ENCODE data around the gene SERPINB1.
"Not testable (repeated sequence)": the region's sequence is repeated elsewhere in the genome, so short reads cannot be mapped to it uniquely, and the experiment has no call there.

The SERPINB1 gene

GRCh38 chr6:2884804-2885203 lies 43.1 kb upstream of the SERPINB1 start:
- no peak overlapping the region for H2AFZ ChIP-seq (ENCODE audit: low read depth, low read length)
- H3K79me1 ChIP-seq (replicated peaks; ENCODE audit: low read length, poor library complexity, severe bottlenecking), result no peaks in the 10 kb centered on the region
- no peak overlapping the region for H4K91ac ChIP-seq (ENCODE audit: low read length)
- no peak overlapping the region for H4K8ac ChIP-seq (ENCODE audit: low read length)
- H3K4me1 ChIP-seq (ENCODE audit: control insufficient read depth, insufficient read depth, low read depth, low read length), result no peaks in the 10 kb centered on the region
- no peak overlapping the region for H3K27ac ChIP-seq (ENCODE audit: low read length, poor library complexity, severe bottlenecking)
- H3K23ac ChIP-seq (ENCODE audit: low read length in 2 of 2), result no peak overlapping the region
- no peak overlapping the region for H3K4ac ChIP-seq (ENCODE audit: low read depth in 1 of 2, low read length in 2 of 2)
- no peak overlapping the region for H2BK15ac ChIP-seq (ENCODE audit: low read depth, poor library complexity, severe bottlenecking)
- H2BK120ac ChIP-seq (ENCODE audit: low read depth, low read length), result no peak overlapping the region
- H3K14ac ChIP-seq (ENCODE audit: low read length in 2 of 2), result no peak overlapping the region
- WGBS, result no CpG with 5 or more reads among the region's 3 CpGs
- H3K18ac ChIP-seq (ENCODE audit: low read depth in 1 of 2, low read length in 2 of 2), result no peak overlapping the region
- no peaks in the 10 kb centered on the region for H3K36me3 ChIP-seq (ENCODE audit: control insufficient read depth in 1 of 2, insufficient read depth in 2 of 2, low read depth in 1 of 2, low read length in 2 of 2)
- H2BK5ac ChIP-seq (ENCODE audit: low read depth, low read length, poor library complexity, severe bottlenecking), result no peak overlapping the region
- no peak overlapping the region for H2BK12ac ChIP-seq (ENCODE audit: low read length in 2 of 2)
- no peak overlapping the region for H3K9ac ChIP-seq (ENCODE audit: low read length)
- H3K4me3 ChIP-seq (ENCODE audit: insufficient read depth in 1 of 2, low read depth in 1 of 2, low read length in 2 of 2), result no peak overlapping the region
- no peak overlapping the region for H2AK5ac ChIP-seq (ENCODE audit: low read length, severe bottlenecking)
- no peaks in the 10 kb centered on the region for H3K27me3 ChIP-seq (ENCODE audit: control insufficient read depth in 1 of 2, insufficient read depth in 1 of 2, low read length in 2 of 2)
- DNase-seq, result no peak
- no peak overlapping the region for H3K4me2 ChIP-seq (ENCODE audit: low read length, poor library complexity, severe bottlenecking)
- H3K9me3 ChIP-seq (ENCODE audit: control insufficient read depth, low read length), result no peaks in the 10 kb centered on the region

DNA sequence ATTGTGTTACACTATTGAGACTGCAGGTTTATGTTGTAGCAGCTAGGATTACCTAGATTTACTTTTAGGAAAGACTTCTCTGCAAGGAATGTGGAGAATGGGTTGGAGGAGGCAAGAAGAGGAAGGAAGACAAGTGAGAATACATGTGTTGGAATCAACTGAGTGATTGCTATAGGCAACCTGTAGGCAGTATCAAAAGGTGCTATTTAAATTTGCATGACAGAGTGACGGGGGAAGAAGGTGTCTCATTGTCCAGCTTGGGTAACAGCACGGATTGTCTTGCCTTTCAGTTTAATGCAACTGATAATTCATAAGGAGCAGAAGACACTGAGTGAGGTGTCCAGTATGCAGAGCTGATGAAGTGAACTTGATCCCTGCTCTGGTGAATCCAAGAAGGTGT lies 42.0 kb upstream of the SERPINB1 start:
- Histone ChIP-seq H3K14ac (ENCODE audit: low read length in 2 of 2) (no peak overlapping the region), H3K4ac (ENCODE audit: low read depth in 1 of 2, low read length in 2 of 2) (no peak overlapping the region), H2BK120ac (ENCODE audit: low read depth, low read length) (no peak overlapping the region), H2BK15ac (ENCODE audit: low read depth, poor library complexity, severe bottlenecking) (no peak overlapping the region), H3K36me3 (ENCODE audit: control insufficient read depth in 1 of 2, insufficient read depth in 2 of 2, low read depth in 1 of 2, low read length in 2 of 2) (no peaks in the 10 kb centered on the region), H3K4me1 (ENCODE audit: control insufficient read depth, insufficient read depth, low read depth, low read length) (no peaks in the 10 kb centered on the region), H3K18ac (ENCODE audit: low read depth in 1 of 2, low read length in 2 of 2) (no peak overlapping the region), H3K4me2 (ENCODE audit: low read length, poor library complexity, severe bottlenecking) (no peak overlapping the region), H3K9ac (ENCODE audit: low read length) (no peak overlapping the region), H4K8ac (ENCODE audit: low read length) (no peak overlapping the region), H3K79me1 (replicated peaks; ENCODE audit: low read length, poor library complexity, severe bottlenecking) (no peaks in the 10 kb centered on the region), H3K27me3 (ENCODE audit: control insufficient read depth in 1 of 2, insufficient read depth in 1 of 2, low read length in 2 of 2) (no peaks in the 10 kb centered on the region), H2BK5ac (ENCODE audit: low read depth, low read length, poor library complexity, severe bottlenecking) (no peak overlapping the region), H4K91ac (ENCODE audit: low read length) (peak overlapping the region; percentile 27), H3K9me3 (ENCODE audit: control insufficient read depth, low read length) (no peaks in the 10 kb centered on the region), H3K27ac (ENCODE audit: low read length, poor library complexity, severe bottlenecking) (no peak overlapping the region), H3K4me3 (ENCODE audit: insufficient read depth in 1 of 2, low read depth in 1 of 2, low read length in 2 of 2) (no peak overlapping the region), H2BK12ac (ENCODE audit: low read length in 2 of 2) (no peak overlapping the region), H2AK5ac (ENCODE audit: low read length, severe bottlenecking) (no peak overlapping the region), H3K23ac (ENCODE audit: low read length in 2 of 2) (no peak overlapping the region), H2AFZ (ENCODE audit: low read depth, low read length) (no peak overlapping the region)
- WGBS, result 91% methylated on average over 2 of the region's 2 CpGs
- no peak for DNase-seq

- Histone ChIP-seq H2AFZ (ENCODE audit: low read depth, low read length) (no peak overlapping the region), H3K36me3 (ENCODE audit: control insufficient read depth in 1 of 2, insufficient read depth in 2 of 2, low read depth in 1 of 2, low read length in 2 of 2) (no peaks in the 10 kb centered on the region), H3K27ac (ENCODE audit: low read length, poor library complexity, severe bottlenecking) (no peak overlapping the region), H2AK5ac (ENCODE audit: low read length, severe bottlenecking) (no peak overlapping the region), H3K9me3 (ENCODE audit: control insufficient read depth, low read length) (no peaks in the 10 kb centered on the region), H3K79me1 (replicated peaks; ENCODE audit: low read length, poor library complexity, severe bottlenecking) (no peaks in the 10 kb centered on the region), H3K4me2 (ENCODE audit: low read length, poor library complexity, severe bottlenecking) (no peak overlapping the region), H2BK12ac (ENCODE audit: low read length in 2 of 2) (no peak overlapping the region), H3K14ac (ENCODE audit: low read length in 2 of 2) (no peak overlapping the region), H3K18ac (ENCODE audit: low read depth in 1 of 2, low read length in 2 of 2) (no peak overlapping the region), H3K27me3 (ENCODE audit: control insufficient read depth in 1 of 2, insufficient read depth in 1 of 2, low read length in 2 of 2) (no peaks in the 10 kb centered on the region), H2BK15ac (ENCODE audit: low read depth, poor library complexity, severe bottlenecking) (no peak overlapping the region), H3K4me3 (ENCODE audit: insufficient read depth in 1 of 2, low read depth in 1 of 2, low read length in 2 of 2) (no peak overlapping the region), H2BK120ac (ENCODE audit: low read depth, low read length) (no peak overlapping the region), H4K8ac (ENCODE audit: low read length) (no peak overlapping the region), H3K4me1 (ENCODE audit: control insufficient read depth, insufficient read depth, low read depth, low read length) (peaks cover 11% of the 10 kb centered on the region), H3K4ac (ENCODE audit: low read depth in 1 of 2, low read length in 2 of 2) (no peak overlapping the region), H3K9ac (ENCODE audit: low read length) (no peak overlapping the region), H2BK5ac (ENCODE audit: low read depth, low read length, poor library complexity, severe bottlenecking) (no peak overlapping the region), H3K23ac (ENCODE audit: low read length in 2 of 2) (no peak overlapping the region), H4K91ac (ENCODE audit: low read length) (no peak overlapping the region)
- DNase-seq, result no peak
- WGBS, result 79% methylated on average over 3 of the region's 4 CpGs
Measured at GRCh38 chr6:2881423-2881822, 39.8 kb upstream of the SERPINB1 start.

- peaks cover 17% of the 10 kb centered on the region for H3K4me1 ChIP-seq (ENCODE audit: control insufficient read depth, insufficient read depth, low read depth, low read length)
- not testable (repeated sequence) for H3K9ac ChIP-seq (ENCODE audit: low read length); DNase-seq; H2BK12ac ChIP-seq (ENCODE audit: low read length in 2 of 2); H3K4me3 ChIP-seq (ENCODE audit: insufficient read depth in 1 of 2, low read depth in 1 of 2, low read length in 2 of 2); H3K9me3 ChIP-seq (ENCODE audit: control insufficient read depth, low read length); H3K4me2 ChIP-seq (ENCODE audit: low read length, poor library complexity, severe bottlenecking); H2BK120ac ChIP-seq (ENCODE audit: low read depth, low read length); H3K79me1 ChIP-seq (replicated peaks; ENCODE audit: low read length, poor library complexity, severe bottlenecking); H3K4ac ChIP-seq (ENCODE audit: low read depth in 1 of 2, low read length in 2 of 2); H2BK15ac ChIP-seq (ENCODE audit: low read depth, poor library complexity, severe bottlenecking); H3K27me3 ChIP-seq (ENCODE audit: control insufficient read depth in 1 of 2, insufficient read depth in 1 of 2, low read length in 2 of 2); H4K91ac ChIP-seq (ENCODE audit: low read length); H2BK5ac ChIP-seq (ENCODE audit: low read depth, low read length, poor library complexity, severe bottlenecking); H3K36me3 ChIP-seq (ENCODE audit: control insufficient read depth in 1 of 2, insufficient read depth in 2 of 2, low read depth in 1 of 2, low read length in 2 of 2); H4K8ac ChIP-seq (ENCODE audit: low read length); H3K18ac ChIP-seq (ENCODE audit: low read depth in 1 of 2, low read length in 2 of 2); H3K23ac ChIP-seq (ENCODE audit: low read length in 2 of 2); H2AFZ ChIP-seq (ENCODE audit: low read depth, low read length); H3K27ac ChIP-seq (ENCODE audit: low read length, poor library complexity, severe bottlenecking); H2AK5ac ChIP-seq (ENCODE audit: low read length, severe bottlenecking); H3K14ac ChIP-seq (ENCODE audit: low read length in 2 of 2)
- 93% methylated on average over 2 of the region's 2 CpGs for WGBS
Measured at GRCh38 chr6:2880156-2880555, 38.5 kb upstream of the SERPINB1 start.
